ENCODE data around the gene ADD3. TPM values are rescaled to one million over a fixed set of nuclear protein-coding genes. Genes with fewer than 3 reads are reported as not detected.

ADD3 gene
- total and polyA plus RNA-seq, 2 of the 13 experiments (the other 11 are each of a cell fraction or from before 2014, with no cell fraction given): 44.7 to 57.5 TPM

DNA sequence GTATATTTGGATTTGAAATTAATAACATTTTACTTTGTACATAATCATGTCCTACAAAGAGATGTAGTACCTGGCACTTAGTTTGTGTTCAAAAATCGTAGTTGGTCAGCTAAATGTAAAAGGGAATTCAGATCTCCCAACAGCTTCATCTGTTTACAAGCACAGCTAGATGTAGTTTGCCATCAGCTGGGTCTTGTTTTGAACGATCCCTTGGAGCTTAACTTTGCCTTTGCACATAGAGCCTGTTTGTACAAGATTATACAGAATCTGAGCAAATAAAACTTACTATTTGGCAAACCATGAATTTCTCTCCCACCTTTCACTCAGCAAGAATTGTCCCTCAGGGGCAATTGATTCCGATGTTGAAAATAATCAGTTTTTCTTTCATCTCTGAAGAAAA is 36.1 kb upstream of the ADD3 start (continued):
- TF ChIP-seq, protein P1, sequence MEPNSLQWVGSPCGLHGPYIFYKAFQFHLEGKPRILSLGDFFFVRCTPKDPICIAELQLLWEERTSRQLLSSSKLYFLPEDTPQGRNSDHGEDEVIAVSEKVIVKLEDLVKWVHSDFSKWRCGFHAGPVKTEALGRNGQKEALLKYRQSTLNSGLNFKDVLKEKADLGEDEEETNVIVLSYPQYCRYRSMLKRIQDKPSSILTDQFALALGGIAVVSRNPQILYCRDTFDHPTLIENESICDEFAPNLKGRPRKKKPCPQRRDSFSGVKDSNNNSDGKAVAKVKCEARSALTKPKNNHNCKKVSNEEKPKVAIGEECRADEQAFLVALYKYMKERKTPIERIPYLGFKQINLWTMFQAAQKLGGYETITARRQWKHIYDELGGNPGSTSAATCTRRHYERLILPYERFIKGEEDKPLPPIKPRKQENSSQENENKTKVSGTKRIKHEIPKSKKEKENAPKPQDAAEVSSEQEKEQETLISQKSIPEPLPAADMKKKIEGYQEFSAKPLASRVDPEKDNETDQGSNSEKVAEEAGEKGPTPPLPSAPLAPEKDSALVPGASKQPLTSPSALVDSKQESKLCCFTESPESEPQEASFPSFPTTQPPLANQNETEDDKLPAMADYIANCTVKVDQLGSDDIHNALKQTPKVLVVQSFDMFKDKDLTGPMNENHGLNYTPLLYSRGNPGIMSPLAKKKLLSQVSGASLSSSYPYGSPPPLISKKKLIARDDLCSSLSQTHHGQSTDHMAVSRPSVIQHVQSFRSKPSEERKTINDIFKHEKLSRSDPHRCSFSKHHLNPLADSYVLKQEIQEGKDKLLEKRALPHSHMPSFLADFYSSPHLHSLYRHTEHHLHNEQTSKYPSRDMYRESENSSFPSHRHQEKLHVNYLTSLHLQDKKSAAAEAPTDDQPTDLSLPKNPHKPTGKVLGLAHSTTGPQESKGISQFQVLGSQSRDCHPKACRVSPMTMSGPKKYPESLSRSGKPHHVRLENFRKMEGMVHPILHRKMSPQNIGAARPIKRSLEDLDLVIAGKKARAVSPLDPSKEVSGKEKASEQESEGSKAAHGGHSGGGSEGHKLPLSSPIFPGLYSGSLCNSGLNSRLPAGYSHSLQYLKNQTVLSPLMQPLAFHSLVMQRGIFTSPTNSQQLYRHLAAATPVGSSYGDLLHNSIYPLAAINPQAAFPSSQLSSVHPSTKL (CRISPR knock-in tag; IDR thresholded peaks at IDR 0.05): peak; percentile 27; the same call in 1 of the 2 replicates
- no peak for TF ChIP-seq SOX13 (IDR thresholded peaks at IDR 0.05)
- 0 out of 4 replicates have a peak, but pooled peaks of 1 of the 2 experiments have one; percentile 18 for TF ChIP-seq SOX13 (CRISPR knock-in tag; conservative IDR thresholded peaks at IDR 0.05 in 1 of 2, IDR thresholded peaks at IDR 0.05 in 1 of 2)
- TF ChIP-seq SALL1 (CRISPR knock-in tag; IDR thresholded peaks at IDR 0.05): peak; percentile 31; the same call in 1 of the 2 replicates
- TF ChIP-seq FOXO1 (CRISPR knock-in tag; IDR thresholded peaks at IDR 0.05): 0 out of 2 replicates have a peak, but pooled peaks have one; percentile 33
- no peak for TF ChIP-seq EED (CRISPR knock-in tag; IDR thresholded peaks at IDR 0.05)
- peak; percentile 28; the same call in 1 of the 2 replicates for TF ChIP-seq HNF4A (CRISPR knock-in tag; IDR thresholded peaks at IDR 0.05)
- no peak for TF ChIP-seq FOXP1 (IDR thresholded peaks at IDR 0.05)
- peak; percentile 52; the same call in 1 of the 2 replicates for TF ChIP-seq FOXP1 (CRISPR knock-in tag; IDR thresholded peaks at IDR 0.05)
- TF ChIP-seq PITX1 (CRISPR knock-in tag; IDR thresholded peaks at IDR 0.05): peak; percentile 76
- TF ChIP-seq, protein P2, sequence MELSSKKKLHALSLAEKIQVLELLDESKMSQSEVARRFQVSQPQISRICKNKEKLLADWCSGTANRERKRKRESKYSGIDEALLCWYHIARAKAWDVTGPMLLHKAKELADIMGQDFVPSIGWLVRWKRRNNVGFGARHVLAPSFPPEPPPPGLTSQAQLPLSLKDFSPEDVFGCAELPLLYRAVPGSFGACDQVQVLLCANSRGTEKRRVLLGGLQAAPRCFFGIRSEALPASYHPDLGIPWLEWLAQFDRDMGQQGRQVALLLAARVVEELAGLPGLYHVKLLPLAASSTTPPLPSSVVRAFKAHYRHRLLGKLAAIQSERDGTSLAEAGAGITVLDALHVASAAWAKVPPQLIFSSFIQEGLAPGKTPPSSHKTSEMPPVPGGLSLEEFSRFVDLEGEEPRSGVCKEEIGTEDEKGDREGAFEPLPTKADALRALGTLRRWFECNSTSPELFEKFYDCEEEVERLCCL (CRISPR knock-in tag; IDR thresholded peaks at IDR 0.05; ENCODE audit: borderline replicate concordance): no peak
- TF ChIP-seq NCOA2 (CRISPR knock-in tag; IDR thresholded peaks at IDR 0.05): 0 out of 2 replicates have a peak, but pooled peaks have one; percentile 16
- TF ChIP-seq ZNF776 (CRISPR knock-in tag; IDR thresholded peaks at IDR 0.05): no peak
- TF ChIP-seq, protein P3, sequence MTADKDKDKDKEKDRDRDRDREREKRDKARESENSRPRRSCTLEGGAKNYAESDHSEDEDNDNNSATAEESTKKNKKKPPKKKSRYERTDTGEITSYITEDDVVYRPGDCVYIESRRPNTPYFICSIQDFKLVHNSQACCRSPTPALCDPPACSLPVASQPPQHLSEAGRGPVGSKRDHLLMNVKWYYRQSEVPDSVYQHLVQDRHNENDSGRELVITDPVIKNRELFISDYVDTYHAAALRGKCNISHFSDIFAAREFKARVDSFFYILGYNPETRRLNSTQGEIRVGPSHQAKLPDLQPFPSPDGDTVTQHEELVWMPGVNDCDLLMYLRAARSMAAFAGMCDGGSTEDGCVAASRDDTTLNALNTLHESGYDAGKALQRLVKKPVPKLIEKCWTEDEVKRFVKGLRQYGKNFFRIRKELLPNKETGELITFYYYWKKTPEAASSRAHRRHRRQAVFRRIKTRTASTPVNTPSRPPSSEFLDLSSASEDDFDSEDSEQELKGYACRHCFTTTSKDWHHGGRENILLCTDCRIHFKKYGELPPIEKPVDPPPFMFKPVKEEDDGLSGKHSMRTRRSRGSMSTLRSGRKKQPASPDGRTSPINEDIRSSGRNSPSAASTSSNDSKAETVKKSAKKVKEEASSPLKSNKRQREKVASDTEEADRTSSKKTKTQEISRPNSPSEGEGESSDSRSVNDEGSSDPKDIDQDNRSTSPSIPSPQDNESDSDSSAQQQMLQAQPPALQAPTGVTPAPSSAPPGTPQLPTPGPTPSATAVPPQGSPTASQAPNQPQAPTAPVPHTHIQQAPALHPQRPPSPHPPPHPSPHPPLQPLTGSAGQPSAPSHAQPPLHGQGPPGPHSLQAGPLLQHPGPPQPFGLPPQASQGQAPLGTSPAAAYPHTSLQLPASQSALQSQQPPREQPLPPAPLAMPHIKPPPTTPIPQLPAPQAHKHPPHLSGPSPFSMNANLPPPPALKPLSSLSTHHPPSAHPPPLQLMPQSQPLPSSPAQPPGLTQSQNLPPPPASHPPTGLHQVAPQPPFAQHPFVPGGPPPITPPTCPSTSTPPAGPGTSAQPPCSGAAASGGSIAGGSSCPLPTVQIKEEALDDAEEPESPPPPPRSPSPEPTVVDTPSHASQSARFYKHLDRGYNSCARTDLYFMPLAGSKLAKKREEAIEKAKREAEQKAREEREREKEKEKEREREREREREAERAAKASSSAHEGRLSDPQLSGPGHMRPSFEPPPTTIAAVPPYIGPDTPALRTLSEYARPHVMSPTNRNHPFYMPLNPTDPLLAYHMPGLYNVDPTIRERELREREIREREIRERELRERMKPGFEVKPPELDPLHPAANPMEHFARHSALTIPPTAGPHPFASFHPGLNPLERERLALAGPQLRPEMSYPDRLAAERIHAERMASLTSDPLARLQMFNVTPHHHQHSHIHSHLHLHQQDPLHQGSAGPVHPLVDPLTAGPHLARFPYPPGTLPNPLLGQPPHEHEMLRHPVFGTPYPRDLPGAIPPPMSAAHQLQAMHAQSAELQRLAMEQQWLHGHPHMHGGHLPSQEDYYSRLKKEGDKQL (CRISPR knock-in tag; IDR thresholded peaks at IDR 0.05; ENCODE audit: low read depth): peak; percentile 52; the same call in 1 of the 2 replicates

Measured in HepG2 (cell line).